Lower leg skin (tissue), 4 donors: ENCODE data around the gene STAC2. TPM values are rescaled to one million over a fixed set of nuclear protein-coding genes. Genes with fewer than 3 reads are reported as not detected.

Source experiments
- DNase-seq, 2 donors: peaks; one replicate each; pipeline ENCODE4 v3.0.0-alpha.2; 2019; ENCODE audit warnings: low spot score in 2 of 2
- H3K4me3 ChIP-seq: fragments of 200-600 bp; sonication (generic); 2 replicates; pipeline ENCODE4 v1.5.1; 2017; ENCODE audit warnings: mild to moderate bottlenecking, low read depth; ENCODE audit not compliant: poor library complexity, severe bottlenecking
- POLR2A ChIP-seq, 2 donors: fragments of 450-650 bp; IDR thresholded peaks; one replicate each; pipeline ENCODE4 v1.6.1; 2016 to 2017; ENCODE audit warnings: antibody characterized with exemption in 2 of 2, mild to moderate bottlenecking in 1 of 2, moderate library complexity in 1 of 2
- WGBS, 2 donors: methylation state at CpG; one replicate each; pipeline ENCODE4 v1.1.5; 2018; 5-methylcytosine and 5-hydroxymethylcytosine counted together
- intact Hi-C: fragments of 100-400 bp; cut with DNase I; formaldehyde crosslinking; loops from one replicate; pipeline ENCODE4 v1.15.0; 2023; ENCODE audit warnings: low total_unique reads
- total RNA-seq, 4 donors: library from RNA; depleted of rRNA; stranded (reverse); fragments of >200 nt; gene quantifications; one replicate each; pipeline ENCODE4 v1.1.0, GENCODE V29; 2016
- TF ChIP-seq, protein P1 (sequence below), 3 donors: fragments of 450-650 bp; IDR thresholded peaks; one replicate each; pipeline ENCODE4 v1.5.1; 2016; ENCODE audit warnings: antibody characterized with exemption in 3 of 3, mild to moderate bottlenecking in 3 of 3, moderate library complexity in 2 of 3

The STAC2 gene
- total RNA-seq, 4 donors from 2014 or later = 2.3 to 35.6 (median 10.8) TPM

DNA sequence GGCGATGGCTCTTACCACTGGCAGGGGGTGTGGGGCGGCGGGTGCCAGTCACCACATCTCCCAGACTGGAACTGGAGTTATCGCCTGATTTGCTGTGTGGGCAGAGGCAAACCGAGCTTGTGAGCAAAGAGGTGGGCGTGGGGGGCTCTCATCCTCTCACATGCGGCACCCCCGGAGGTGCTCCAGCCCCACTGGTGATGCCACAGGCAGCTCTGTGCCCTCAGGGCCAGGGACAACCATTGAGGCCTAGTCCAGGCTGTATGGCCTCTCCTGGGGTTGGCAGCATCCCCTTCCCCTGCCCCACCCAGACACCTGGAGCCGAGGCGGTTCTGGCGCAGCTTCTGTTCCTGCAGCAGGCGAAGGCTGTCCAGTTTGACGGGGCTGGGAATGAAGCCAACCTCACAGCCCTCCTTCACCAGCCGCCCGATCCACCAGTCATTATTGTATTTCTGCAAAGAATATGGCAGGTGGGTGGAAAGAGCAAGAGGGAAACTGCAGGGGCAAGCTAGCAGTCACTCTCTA lies 39.2 kb downstream of the STAC2 start:
- intact Hi-C loops = no loop called here
- TF ChIP-seq POLR2A (IDR thresholded peaks at IDR 0.05) = no peak
- TF ChIP-seq, protein P1, sequence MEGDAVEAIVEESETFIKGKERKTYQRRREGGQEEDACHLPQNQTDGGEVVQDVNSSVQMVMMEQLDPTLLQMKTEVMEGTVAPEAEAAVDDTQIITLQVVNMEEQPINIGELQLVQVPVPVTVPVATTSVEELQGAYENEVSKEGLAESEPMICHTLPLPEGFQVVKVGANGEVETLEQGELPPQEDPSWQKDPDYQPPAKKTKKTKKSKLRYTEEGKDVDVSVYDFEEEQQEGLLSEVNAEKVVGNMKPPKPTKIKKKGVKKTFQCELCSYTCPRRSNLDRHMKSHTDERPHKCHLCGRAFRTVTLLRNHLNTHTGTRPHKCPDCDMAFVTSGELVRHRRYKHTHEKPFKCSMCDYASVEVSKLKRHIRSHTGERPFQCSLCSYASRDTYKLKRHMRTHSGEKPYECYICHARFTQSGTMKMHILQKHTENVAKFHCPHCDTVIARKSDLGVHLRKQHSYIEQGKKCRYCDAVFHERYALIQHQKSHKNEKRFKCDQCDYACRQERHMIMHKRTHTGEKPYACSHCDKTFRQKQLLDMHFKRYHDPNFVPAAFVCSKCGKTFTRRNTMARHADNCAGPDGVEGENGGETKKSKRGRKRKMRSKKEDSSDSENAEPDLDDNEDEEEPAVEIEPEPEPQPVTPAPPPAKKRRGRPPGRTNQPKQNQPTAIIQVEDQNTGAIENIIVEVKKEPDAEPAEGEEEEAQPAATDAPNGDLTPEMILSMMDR (IDR thresholded peaks at IDR 0.05) = no peak
- no peak for DNase-seq
- no peak overlapping the region for H3K4me3 ChIP-seq
- WGBS, 2 donors = 83 to 84% methylated on average over 15 of the region's 15 CpGs

DNA sequence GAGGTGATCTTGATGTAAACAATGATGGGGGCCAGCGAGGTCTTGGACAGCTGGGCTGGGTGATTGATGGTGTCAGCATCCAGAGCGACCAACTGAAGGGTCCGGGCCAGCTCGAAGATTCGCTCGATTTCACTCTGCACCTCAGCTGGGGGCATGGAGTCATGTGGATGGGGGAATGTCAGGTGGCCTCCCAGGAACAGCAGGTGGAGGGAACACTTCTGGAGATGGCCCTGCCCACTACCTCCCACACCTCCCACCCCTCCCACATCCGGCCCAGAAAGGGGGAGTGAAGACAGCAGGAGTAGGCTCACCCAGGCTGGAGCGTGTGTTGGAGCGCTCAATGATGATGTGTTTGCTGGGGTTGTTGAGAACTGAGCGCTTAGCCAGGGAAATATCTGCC lies 42.0 kb downstream of the STAC2 start:
- DNase-seq = no peak
- no peak for TF ChIP-seq POLR2A (IDR thresholded peaks at IDR 0.05)
- TF ChIP-seq, protein P1 (IDR thresholded peaks at IDR 0.05) = no peak
- intact Hi-C loops = no loop called here
- 88 to 92% methylated on average over 10 of the region's 10 CpGs for WGBS, 2 donors
- no peak overlapping the region for H3K4me3 ChIP-seq

DNA sequence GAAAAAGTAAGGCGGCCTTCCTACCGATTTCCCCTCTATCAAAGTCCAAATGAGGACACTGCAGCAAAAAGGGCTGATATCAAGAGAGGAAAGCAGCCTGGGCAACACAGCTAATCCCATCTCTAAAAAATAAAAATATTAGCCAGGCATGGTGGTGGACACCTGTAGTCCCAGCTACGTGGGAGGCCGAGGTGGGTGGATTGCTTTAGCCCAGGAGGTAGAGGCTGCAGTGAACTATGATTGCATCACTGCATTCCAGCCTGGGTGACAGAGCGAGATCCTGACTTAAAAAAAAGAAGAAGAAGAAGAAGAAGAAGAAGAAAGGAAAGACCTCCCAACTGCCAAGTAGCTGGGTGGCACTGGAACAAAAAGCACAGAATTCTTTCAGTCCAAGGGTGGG lies 42.7 kb downstream of the STAC2 start:
- intact Hi-C loops = no loop called here

DNA sequence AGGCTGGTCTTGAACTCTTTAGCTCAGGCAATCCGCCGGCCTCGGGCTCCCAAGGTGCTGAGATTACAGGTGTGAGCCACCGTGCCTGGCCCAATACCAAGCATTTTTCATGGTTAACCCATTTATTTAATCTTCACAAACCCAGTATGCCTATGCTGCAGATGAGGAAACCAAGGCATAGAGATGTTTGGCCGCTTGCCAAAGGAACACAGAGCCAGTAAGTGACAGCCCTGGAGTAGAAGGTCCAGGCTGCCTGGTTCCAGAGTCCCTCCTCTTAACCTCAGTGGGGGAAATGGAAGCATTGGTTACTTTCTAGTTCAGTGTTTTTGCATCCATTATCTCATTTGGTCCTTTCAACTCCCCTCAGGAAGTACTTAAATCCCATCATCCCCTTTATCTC lies 44.4 kb downstream of the STAC2 start:
- DNase-seq = no peak
- WGBS, 2 donors = 80 to 84% methylated on average over 5 of the region's 5 CpGs
- TF ChIP-seq POLR2A (IDR thresholded peaks at IDR 0.05) = no peak
- TF ChIP-seq, protein P1 (IDR thresholded peaks at IDR 0.05) = no peak
- H3K4me3 ChIP-seq = no peak overlapping the region
- intact Hi-C loops = no loop called here

More for the DNA sequence above, 42.7 kb downstream of the STAC2 start:
- H3K4me3 ChIP-seq = no peak overlapping the region
- no peak for DNase-seq
- TF ChIP-seq, protein P1 (IDR thresholded peaks at IDR 0.05) = no peak
- TF ChIP-seq POLR2A (IDR thresholded peaks at IDR 0.05) = no peak
- 78 to 94% methylated on average over 5 of the region's 5 CpGs for WGBS, 2 donors

DNA sequence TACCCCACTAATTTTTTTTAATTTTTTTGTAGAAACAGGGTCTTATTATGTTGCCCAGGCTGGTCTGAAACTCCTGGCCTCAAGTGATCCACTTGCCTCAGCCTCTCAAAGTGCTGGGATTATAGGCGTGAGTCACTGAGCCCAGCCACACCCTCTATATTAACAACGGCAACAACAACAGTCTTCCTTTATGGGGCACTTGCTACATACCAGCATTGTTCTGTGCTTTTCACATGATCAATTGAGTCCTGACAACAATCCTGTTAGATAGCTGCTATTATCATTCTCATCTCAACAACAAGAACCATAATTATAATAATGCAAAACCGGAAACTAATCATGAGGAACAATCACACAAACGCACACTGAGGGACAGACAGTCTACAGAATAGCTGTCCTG lies 47.2 kb downstream of the STAC2 start:
- 41 to 49% methylated on average over 4 of the region's 4 CpGs for WGBS, 2 donors
- H3K4me3 ChIP-seq = no peak overlapping the region
- TF ChIP-seq, protein P1 (IDR thresholded peaks at IDR 0.05) = no peak
- TF ChIP-seq POLR2A (IDR thresholded peaks at IDR 0.05) = no peak
- DNase-seq = no peak
- intact Hi-C loops = no loop called here

DNA sequence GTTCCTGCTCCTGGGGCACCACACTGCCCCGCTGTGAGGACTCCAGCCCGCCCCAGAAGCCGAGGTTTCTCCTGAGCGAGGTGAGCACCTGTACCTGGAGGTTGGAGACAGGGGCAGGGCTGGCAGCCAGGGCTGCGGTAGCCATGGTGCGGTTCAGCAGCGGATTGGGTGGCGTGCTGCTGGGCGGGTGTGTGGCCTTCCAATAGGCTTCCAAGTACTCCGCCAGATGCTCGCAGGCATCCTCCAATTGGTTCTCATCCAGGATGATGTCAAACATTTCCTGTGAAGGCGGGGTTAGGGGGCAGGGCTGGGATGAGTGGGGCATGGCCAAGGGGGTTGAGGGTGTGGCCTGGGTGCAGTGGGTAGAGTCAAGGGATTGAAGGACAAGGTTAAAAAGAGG lies 48.5 kb downstream of the STAC2 start:
- 85 to 86% methylated on average over 12 of the region's 12 CpGs for WGBS, 2 donors
- H3K4me3 ChIP-seq = no peak overlapping the region
- TF ChIP-seq, protein P1 (IDR thresholded peaks at IDR 0.05) = no peak
- intact Hi-C loops = no loop called here
- DNase-seq = no peak
